ENCODE measurements around the gene SUCO. TPM values are rescaled to one million over a fixed set of nuclear protein-coding genes. Genes with fewer than 3 reads are reported as not detected.
"Not testable (repeated sequence)": the region's sequence is repeated elsewhere in the genome, so short reads cannot be mapped to it uniquely, and the experiment has no call there.

Gene SUCO
- total RNA-seq, 4 donors from 2014 or later, result 39.6 to 61.8 (median 44.5) TPM

DNA sequence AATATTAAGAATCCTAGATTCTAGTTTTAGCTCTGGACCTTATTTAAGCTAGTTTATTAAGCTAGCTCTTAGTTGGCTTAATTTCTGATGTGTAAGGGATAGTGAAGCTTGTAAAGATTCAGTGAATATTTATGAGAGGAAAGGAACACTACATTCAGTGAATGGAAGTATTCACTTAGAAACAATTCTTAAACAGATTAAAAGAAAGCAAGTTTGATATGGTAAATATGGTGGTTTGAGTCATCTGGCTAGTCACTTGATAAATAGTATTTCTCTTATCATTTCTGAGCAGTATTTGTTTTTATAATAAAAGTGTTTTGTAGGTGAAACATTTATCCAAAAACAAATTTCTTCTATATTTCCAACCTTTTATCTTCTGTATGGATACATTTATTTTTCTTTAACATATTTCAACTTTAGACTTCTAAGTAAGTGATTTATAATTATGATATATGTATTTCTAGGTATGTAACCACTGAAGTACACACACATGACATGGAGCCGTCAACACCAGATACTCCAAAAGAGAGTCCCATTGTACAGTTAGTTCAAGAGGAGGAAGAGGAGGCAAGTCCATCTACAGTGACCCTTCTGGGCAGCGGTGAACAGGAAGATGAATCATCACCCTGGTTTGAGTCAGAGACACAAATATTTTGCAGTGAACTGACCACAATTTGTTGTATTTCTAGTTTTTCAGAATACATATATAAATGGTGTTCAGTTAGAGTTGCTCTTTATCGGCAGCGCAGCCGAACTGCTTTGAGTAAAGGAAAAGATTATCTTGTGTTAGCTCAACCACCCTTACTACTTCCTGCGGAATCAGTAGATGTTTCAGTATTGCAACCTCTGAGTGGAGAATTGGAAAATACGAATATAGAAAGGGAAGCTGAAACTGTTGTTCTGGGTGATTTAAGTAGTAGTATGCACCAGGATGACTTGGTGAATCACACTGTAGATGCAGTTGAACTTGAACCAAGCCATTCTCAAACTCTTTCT is 55.6 kb downstream of the SUCO start:
- ATAC-seq (ENCODE audit: low FRiP score), result peak; percentile 59

DNA sequence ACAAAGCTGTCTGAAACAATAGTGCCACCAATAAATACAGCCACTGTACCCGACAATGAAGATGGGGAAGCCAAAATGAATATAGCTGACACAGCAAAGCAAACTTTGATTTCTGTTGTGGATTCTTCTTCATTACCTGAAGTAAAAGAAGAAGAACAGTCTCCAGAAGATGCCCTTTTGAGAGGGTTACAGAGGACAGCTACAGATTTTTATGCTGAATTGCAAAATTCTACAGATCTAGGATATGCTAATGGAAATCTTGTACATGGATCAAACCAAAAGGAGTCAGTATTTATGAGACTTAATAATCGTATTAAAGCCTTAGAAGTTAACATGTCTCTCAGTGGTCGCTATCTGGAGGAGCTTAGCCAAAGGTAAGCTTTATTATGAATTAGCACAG is 56.6 kb downstream of the SUCO start:
- ATAC-seq (ENCODE audit: low FRiP score), result no peak

More for the DNA sequence above, 55.6 kb downstream of the SUCO start:
- TF ChIP-seq, protein P1, sequence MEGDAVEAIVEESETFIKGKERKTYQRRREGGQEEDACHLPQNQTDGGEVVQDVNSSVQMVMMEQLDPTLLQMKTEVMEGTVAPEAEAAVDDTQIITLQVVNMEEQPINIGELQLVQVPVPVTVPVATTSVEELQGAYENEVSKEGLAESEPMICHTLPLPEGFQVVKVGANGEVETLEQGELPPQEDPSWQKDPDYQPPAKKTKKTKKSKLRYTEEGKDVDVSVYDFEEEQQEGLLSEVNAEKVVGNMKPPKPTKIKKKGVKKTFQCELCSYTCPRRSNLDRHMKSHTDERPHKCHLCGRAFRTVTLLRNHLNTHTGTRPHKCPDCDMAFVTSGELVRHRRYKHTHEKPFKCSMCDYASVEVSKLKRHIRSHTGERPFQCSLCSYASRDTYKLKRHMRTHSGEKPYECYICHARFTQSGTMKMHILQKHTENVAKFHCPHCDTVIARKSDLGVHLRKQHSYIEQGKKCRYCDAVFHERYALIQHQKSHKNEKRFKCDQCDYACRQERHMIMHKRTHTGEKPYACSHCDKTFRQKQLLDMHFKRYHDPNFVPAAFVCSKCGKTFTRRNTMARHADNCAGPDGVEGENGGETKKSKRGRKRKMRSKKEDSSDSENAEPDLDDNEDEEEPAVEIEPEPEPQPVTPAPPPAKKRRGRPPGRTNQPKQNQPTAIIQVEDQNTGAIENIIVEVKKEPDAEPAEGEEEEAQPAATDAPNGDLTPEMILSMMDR (IDR thresholded peaks at IDR 0.05), result no peak
- no peak for DNase-seq (ENCODE audit: low spot score)

DNA sequence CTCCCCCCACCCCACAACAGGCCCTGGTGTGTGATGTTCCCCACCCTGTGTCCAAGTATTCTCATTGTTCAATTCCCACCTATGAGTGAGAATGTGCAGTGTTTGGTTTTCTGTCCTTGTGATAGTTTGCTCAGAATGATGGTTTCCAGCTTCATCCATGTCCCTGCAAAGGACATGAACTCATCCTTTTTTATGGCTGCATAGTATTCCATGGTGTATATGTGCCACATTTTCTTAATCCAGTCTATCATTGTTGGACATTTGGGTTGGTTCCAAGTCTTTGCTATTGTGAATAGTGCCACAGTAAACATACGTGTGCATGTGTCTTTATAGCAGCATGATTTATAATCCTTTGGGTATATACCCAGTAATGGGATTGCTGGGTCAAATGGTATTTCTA is 58.5 kb downstream of the SUCO start:
- not testable (repeated sequence) for DNase-seq (ENCODE audit: low spot score)

More for the DNA sequence above, 56.6 kb downstream of the SUCO start:
- no peak for DNase-seq (ENCODE audit: low spot score)
- TF ChIP-seq, protein P1 (IDR thresholded peaks at IDR 0.05), result no peak

DNA sequence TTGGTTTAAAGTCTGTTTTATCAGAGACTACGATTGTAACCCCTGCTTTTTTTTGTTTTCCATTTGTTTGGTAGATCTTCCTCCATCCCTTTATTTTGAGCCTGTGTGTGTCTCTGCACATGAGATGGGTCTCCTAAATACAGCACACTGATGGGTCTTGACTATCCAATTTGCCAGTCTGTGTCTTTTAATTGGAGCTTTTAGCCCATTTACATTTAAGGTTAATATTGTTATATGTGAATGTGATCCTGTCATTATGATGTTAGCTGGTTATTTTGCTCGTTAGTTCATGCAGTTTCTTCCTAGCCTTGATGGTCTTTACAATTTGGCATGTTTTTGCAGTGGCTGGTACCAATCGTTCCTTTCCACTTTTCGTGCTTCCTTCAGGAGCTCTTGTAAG is 62.1 kb downstream of the SUCO start:
- not testable (repeated sequence) for DNase-seq (ENCODE audit: low spot score); ATAC-seq (ENCODE audit: low FRiP score)

More for the DNA sequence above, 58.5 kb downstream of the SUCO start:
- not testable (repeated sequence) for ATAC-seq (ENCODE audit: low FRiP score)

DNA sequence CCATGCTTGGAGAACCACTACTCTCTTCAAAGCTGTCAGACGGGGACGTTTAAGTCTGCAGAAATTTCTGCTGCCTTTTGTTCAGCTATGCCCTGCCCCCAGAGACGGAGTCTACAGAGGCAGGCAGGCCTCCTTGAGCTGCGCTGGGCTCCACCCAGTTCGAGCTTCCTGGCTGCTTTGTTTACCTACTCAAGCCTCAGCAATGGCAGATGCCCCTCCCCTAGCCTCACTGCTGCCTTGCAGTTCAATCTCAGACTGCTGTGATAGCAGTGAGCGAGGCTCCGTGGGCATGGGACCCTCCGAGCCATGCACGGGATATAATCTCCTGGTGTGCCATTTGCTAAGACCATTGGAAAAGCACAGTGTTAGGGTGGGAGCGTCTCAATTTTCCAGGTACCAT is 63.8 kb downstream of the SUCO start:
- ATAC-seq (ENCODE audit: low FRiP score), result not testable (repeated sequence)

DNA sequence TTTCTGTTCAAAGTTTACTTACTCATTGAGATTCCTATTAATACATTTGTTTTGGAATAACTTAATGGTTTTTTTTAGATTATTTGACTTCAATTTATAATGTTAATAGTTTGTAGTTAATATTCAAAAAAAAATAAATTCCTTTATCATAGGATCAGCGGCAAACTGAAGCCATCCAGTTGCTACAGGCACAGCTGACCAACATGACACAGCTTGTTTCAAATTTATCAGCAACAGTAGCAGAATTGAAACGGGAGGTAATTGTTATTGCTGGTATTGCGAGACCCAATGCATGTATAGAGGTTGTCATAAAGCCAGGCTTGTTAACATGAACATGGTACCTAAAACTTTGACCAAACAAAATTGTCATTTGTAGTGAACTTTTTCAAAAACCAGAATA is 67.0 kb downstream of the SUCO start:
- TF ChIP-seq, protein P1 (IDR thresholded peaks at IDR 0.05), result no peak
- no peak for DNase-seq (ENCODE audit: low spot score)
- ATAC-seq (ENCODE audit: low FRiP score), result no peak

More for the DNA sequence above, 63.8 kb downstream of the SUCO start:
- not testable (repeated sequence) for DNase-seq (ENCODE audit: low spot score)

DNA sequence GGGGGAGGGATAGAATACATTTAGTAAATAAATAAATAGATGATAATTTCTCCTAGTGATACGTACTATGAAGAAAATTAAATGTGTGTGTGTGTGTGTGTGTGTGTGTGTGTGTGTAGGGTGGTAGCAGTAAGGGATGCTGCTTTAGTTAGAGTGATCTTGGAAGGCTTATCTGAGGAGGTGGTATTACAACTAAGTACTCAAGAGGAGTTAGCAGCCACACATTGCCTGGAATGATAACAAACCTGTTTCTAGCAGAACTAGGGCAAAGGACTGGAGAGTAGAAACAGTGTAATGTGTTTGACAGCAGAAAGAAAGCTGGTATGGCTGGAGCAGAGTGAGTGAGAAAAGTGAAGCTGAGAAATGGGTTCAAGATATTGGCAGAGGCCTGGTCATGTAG is 67.7 kb downstream of the SUCO start:
- no peak for ATAC-seq (ENCODE audit: low FRiP score)
- no peak for DNase-seq (ENCODE audit: low spot score)
- TF ChIP-seq, protein P1 (IDR thresholded peaks at IDR 0.05), result no peak

DNA sequence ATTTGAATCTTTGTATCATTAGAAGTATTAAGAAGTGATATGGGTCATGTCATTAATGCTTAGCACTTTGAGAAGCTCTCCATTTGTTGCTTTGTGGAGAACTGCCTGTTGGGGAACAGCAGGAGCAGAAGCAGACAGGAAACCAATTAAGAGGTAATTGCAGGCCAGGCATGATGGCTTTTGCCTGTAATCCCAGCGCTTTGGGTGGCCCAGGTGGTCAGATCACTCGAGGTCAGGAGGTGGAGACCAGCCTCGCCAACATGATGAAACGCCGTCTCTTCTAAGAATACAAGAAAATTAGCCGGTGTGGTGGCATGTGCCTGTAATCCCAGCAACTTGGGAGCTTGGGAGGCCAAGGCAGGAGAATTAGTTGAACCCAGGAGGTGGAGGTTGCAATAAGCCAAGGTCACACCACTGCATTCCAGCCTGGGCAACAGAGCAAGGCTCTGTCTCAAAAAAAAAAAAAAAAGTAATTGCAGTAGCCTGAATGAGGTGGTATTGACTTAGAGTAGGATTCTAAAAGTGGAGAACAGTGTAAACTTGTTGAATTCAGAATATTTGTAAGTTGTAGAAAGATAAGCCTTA is 68.2 kb downstream of the SUCO start:
- TF ChIP-seq, protein P1 (IDR thresholded peaks at IDR 0.05), result no peak
- DNase-seq (ENCODE audit: low spot score) (no peak), ATAC-seq (ENCODE audit: low FRiP score) (no peak)

All from omental fat pad (tissue), 4 donors.